Measurements from ENCODE around the gene MAP6D1.
"Not testable (repeated sequence)": the region's sequence is repeated elsewhere in the genome, so short reads cannot be mapped to it uniquely, and the experiment has no call there.

GRCh38 chr3:183776451-183776850 is 48.9 kb downstream of the MAP6D1 start:
- TF ChIP-seq, protein P1, sequence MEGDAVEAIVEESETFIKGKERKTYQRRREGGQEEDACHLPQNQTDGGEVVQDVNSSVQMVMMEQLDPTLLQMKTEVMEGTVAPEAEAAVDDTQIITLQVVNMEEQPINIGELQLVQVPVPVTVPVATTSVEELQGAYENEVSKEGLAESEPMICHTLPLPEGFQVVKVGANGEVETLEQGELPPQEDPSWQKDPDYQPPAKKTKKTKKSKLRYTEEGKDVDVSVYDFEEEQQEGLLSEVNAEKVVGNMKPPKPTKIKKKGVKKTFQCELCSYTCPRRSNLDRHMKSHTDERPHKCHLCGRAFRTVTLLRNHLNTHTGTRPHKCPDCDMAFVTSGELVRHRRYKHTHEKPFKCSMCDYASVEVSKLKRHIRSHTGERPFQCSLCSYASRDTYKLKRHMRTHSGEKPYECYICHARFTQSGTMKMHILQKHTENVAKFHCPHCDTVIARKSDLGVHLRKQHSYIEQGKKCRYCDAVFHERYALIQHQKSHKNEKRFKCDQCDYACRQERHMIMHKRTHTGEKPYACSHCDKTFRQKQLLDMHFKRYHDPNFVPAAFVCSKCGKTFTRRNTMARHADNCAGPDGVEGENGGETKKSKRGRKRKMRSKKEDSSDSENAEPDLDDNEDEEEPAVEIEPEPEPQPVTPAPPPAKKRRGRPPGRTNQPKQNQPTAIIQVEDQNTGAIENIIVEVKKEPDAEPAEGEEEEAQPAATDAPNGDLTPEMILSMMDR (IDR thresholded peaks at IDR 0.05), result not testable (repeated sequence)
- not testable (repeated sequence) for TF ChIP-seq POLR2A (IDR thresholded peaks at IDR 0.05)

Measured in right lobe of liver (tissue), 4 donors.